ENCODE data around the gene PAGE2B.
"Not testable (repeated sequence)": the region's sequence is repeated elsewhere in the genome, so short reads cannot be mapped to it uniquely, and the experiment has no call there.

PAGE2B gene

DNA sequence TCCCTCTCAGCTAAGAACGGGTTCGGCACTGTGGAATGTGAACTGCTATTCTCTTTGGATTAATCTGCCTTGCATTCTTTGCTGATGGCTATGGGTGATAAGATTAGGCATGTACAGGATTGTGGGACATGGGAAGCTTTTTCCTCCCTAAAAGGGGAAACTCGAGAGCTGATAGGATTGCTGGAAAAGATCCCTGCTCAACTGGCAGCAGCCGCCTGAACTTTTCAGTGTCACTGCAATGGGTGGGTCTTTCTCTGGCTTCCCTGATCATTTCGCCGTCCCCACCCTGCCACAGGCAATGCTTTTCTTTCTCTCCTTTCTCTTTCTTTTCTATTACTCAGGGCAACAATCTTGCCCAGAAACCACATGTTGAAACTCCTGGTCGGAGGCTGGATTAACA, 34.5 kb downstream of the PAGE2B start:
- no peak for DNase-seq (ENCODE audit: low read depth in 1 of 2, low spot score in 1 of 2)
- Histone ChIP-seq H3K27ac (replicated peaks) (no peak overlapping the region), H3K4me3 (replicated peaks; ENCODE audit: insufficient read depth, low read length) (no peak overlapping the region), H3K27me3 (ENCODE audit: insufficient read depth, poor library complexity, severe bottlenecking) (no peaks in the 10 kb centered on the region)
- no peak for TF ChIP-seq CTCF (IDR thresholded peaks at IDR 0.05; ENCODE audit: insufficient read depth, low read length)
- no peak for TF ChIP-seq POLR2AphosphoS5 (IDR thresholded peaks at IDR 0.05; ENCODE audit: low read depth)
- no peak for TF ChIP-seq SPI1 (IDR thresholded peaks at IDR 0.05; ENCODE audit: borderline replicate concordance, low read depth)
- no peak for TF ChIP-seq GABPA (IDR thresholded peaks at IDR 0.05; ENCODE audit: low read depth)
- TF ChIP-seq REST (IDR thresholded peaks at IDR 0.05; ENCODE audit: insufficient replicate concordance, low read depth): no peak

DNA sequence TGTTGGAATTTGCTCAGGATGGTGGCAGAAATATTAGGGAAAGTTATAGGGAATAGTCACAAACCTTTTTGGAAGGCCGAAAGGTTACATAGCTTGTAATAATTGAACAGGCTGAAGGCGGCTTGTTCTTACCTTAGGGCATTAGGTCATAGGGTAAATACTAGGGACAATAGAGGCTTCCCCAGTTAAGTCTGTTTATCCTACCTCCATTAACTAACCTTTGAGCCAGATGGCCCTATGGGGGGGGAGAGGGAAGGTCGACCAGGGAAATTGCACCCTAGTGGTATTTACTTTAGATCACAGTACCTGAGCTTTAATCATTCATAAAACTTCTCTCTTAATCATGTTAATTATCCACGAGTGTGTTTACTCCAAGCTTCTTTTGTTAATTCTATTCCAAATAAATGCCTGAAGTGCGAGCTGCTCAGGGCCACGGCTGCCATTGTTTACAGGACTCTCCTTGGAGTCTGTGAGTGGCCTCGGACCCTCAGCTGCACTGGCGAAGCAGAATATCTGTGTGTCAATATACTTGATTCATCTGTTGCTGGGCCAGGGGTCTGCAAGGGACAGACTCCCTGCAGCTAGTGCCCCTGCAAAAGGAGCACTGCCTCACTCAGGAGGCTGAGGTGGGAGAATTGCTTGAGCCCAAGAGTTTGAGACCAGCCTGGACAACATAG, 36.9 kb downstream of the PAGE2B start:
- no peak for DNase-seq (ENCODE audit: low read depth in 1 of 2, low spot score in 1 of 2)
- TF ChIP-seq GABPA (IDR thresholded peaks at IDR 0.05; ENCODE audit: low read depth) (no peak), CTCF (IDR thresholded peaks at IDR 0.05; ENCODE audit: insufficient read depth, low read length) (no peak), SPI1 (IDR thresholded peaks at IDR 0.05; ENCODE audit: borderline replicate concordance, low read depth) (no peak), POLR2AphosphoS5 (IDR thresholded peaks at IDR 0.05; ENCODE audit: low read depth) (no peak), REST (IDR thresholded peaks at IDR 0.05; ENCODE audit: insufficient replicate concordance, low read depth) (no peak)
- Histone ChIP-seq H3K27me3 (ENCODE audit: insufficient read depth, poor library complexity, severe bottlenecking) (no peaks in the 10 kb centered on the region), H3K27ac (replicated peaks) (no peak overlapping the region), H3K4me3 (replicated peaks; ENCODE audit: insufficient read depth, low read length) (no peak overlapping the region)

DNA sequence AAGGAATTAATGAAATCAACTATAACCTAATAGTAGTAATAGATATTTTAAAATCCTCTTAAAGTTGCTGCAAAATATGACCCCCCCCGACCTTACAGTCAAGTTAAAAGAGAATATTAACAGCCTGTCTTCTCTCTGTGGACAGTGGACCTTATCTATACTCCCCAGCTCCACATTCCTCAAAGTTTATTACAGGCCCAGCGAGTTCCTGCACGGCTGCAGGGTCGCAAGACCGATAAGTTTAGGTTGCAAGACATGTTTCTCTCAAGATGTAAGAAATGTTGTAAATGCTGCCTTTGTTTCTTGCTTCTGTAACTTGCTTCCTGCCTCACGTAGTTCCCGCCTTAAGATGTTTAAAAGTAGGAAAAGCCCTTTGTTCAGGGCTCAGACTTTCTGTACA, 41.8 kb downstream of the PAGE2B start:
- H3K4me3 ChIP-seq (replicated peaks; ENCODE audit: insufficient read depth, low read length); H3K27ac ChIP-seq (replicated peaks); DNase-seq (ENCODE audit: low read depth in 1 of 2, low spot score in 1 of 2): not testable (repeated sequence)

DNA sequence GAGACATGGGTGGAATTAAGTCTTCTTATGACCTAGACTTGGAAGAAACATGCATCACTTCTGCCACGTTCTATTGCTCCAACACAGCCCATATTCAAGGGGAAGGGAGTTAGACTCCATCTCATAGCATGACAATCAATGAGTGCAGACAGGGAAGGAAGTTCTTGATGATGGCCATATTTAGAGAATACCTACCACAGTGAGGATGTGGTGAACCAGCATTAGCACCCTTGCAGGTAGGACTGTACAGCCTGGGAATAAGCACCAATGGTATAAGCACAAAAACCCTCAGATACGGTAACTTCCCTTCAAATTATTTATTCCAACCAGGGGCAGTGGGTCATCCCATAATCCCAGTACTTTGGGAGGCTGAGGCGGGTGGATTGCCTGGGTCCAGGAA, 43.7 kb downstream of the PAGE2B start:
- H3K4me3 ChIP-seq (replicated peaks; ENCODE audit: insufficient read depth, low read length): no peak overlapping the region
- no peak overlapping the region for H3K27ac ChIP-seq (replicated peaks)
- H3K27me3 ChIP-seq (ENCODE audit: insufficient read depth, poor library complexity, severe bottlenecking): no peaks in the 10 kb centered on the region
- DNase-seq (ENCODE audit: low read depth in 1 of 2, low spot score in 1 of 2): no peak
- no peak for TF ChIP-seq POLR2AphosphoS5 (IDR thresholded peaks at IDR 0.05; ENCODE audit: low read depth)
- no peak for TF ChIP-seq CTCF (IDR thresholded peaks at IDR 0.05; ENCODE audit: insufficient read depth, low read length)
- no peak for TF ChIP-seq REST (IDR thresholded peaks at IDR 0.05; ENCODE audit: insufficient replicate concordance, low read depth)
- no peak for TF ChIP-seq GABPA (IDR thresholded peaks at IDR 0.05; ENCODE audit: low read depth)
- no peak for TF ChIP-seq SPI1 (IDR thresholded peaks at IDR 0.05; ENCODE audit: borderline replicate concordance, low read depth)

More for the DNA sequence above, 41.8 kb downstream of the PAGE2B start:
- not testable (repeated sequence) for H3K27me3 ChIP-seq (ENCODE audit: insufficient read depth, poor library complexity, severe bottlenecking)

Data from HL-60 (cell line).